Mesodermal cell (in vitro differentiated cells): ENCODE results near the gene FLNB.

ENCODE experiments used
- H3K27ac ChIP-seq: 2 replicates; pipeline ENCODE4 v1.7.0; 2013; ENCODE audit warnings: mild to moderate bottlenecking, low read depth, low read length, moderate library complexity; ENCODE audit not compliant: severe bottlenecking
- H3K36me3 ChIP-seq: 2 replicates; pipeline ENCODE4 v1.7.1; 2013; ENCODE audit warnings: mild to moderate bottlenecking, low read length, moderate library complexity; ENCODE audit not compliant: control insufficient read depth, insufficient read depth
- H3K4me1 ChIP-seq: one replicate; pipeline ENCODE4 v1.7.1; 2013; ENCODE audit warnings: mild to moderate bottlenecking, low read length; ENCODE audit not compliant: insufficient read depth, control insufficient read depth, poor library complexity, severe bottlenecking
- H3K4me3 ChIP-seq: 2 replicates; pipeline ENCODE4 v1.7.0; 2013; ENCODE audit warnings: low read length, control low read depth, mild to moderate bottlenecking; ENCODE audit not compliant: insufficient read depth, poor library complexity, severe bottlenecking; ENCODE audit errors: extremely low read depth
- H3K9me3 ChIP-seq: 2 replicates; pipeline ENCODE4 v1.7.1; 2013; ENCODE audit warnings: mild to moderate bottlenecking, low read length, moderate library complexity; ENCODE audit not compliant: control insufficient read depth
- WGBS, 2 experiments: methylation state at CpG; one replicate each; pipeline ENCODE4 v1.1.5; 2013; ENCODE audit warnings: missing lambda C conversion rate in 2 of 2; ENCODE audit not compliant: insufficient coverage in 2 of 2; 5-methylcytosine and 5-hydroxymethylcytosine counted together

The FLNB gene

GRCh38 chr3:58144478-58145325 is 136.5 kb downstream of the FLNB start:
- H3K4me1 ChIP-seq: no peaks in the 10 kb centered on the region
- H3K27ac ChIP-seq: no peak overlapping the region
- WGBS, 2 experiments: 100% methylated on average over 1 to 5 of the region's 7 CpGs
- peaks cover 96% of the 10 kb centered on the region for H3K36me3 ChIP-seq
- no peak overlapping the region for H3K4me3 ChIP-seq
- H3K9me3 ChIP-seq: no peaks in the 10 kb centered on the region

DNA sequence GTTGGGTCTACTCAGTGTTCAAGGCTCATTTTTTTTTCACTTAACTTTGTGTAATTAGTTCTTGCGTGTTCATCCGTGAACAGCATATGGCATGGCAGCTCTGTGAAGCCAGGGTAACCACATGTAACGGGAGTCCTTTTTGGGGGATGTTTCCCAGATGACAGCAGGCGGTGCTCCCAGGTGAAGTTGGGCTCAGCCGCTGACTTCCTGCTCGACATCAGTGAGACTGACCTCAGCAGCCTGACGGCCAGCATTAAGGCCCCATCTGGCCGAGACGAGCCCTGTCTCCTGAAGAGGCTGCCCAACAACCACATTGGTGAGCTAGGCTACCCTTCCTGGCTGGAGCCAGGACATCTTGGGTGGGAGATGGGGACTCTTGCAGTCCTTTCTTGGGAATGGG is 139.8 kb downstream of the FLNB start:
- WGBS, 2 experiments: 96 to 99% methylated on average over 9 of the region's 9 CpGs
- Histone ChIP-seq H3K4me1 (no peaks in the 10 kb centered on the region), H3K36me3 (peaks cover 97% of the 10 kb centered on the region), H3K27ac (no peak overlapping the region), H3K4me3 (no peak overlapping the region), H3K9me3 (no peaks in the 10 kb centered on the region)

DNA sequence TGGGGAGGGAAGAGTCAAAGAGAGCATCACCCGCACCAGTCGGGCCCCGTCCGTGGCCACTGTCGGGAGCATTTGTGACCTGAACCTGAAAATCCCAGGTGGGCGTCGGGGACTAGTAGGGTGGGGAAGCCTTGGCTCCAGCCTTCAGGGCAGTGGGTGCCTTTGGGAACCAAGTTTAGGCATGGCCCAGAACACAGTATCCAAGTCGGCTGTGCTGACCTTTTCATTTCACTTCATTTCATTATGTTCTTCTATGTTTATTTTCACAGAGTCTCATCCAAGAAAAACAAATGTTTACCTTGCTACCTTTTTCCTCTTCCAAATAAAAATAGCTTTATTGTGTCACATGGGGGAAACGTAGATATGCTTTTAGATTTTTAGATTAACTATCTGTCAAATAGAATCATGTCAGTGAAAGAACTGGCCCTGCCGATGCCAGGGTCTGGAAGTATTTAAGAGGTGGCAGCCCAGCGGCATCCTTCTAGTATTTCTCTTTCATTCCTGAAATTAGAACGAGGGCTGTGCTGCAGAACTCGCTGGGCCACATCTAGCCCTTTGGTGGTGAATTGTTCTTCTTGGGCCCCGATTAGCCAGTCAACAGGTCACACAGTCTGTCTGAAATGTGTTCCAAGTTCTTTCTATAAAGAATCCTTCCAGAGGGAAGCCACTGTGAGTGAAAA is 142.0 kb downstream of the FLNB start:
- peaks cover 98% of the 10 kb centered on the region for H3K36me3 ChIP-seq
- 94 to 96% methylated on average over 11 to 12 of the region's 14 CpGs for WGBS, 2 experiments
- H3K9me3 ChIP-seq: no peaks in the 10 kb centered on the region
- no peak overlapping the region for H3K27ac ChIP-seq
- no peak overlapping the region for H3K4me3 ChIP-seq
- no peaks in the 10 kb centered on the region for H3K4me1 ChIP-seq

DNA sequence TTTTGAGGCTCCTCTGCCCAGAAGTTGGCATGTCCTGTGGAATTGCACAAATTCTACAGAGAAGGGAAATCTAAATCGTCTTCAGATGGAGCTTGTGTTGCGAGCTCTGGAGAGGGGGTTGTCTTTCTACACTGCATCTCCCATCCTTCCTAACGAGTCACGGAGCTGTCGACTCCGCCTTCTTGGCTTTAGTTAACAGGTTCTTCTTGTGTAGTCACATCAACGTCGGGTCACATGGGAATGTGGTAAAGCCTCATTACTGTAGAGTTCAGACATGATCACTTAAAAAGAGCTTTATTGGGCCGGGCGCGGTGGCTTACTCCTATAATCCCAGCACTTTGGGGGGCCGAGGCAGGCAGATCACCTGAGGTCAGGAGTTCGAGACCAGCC is 142.6 kb downstream of the FLNB start:
- Histone ChIP-seq H3K4me1 (no peaks in the 10 kb centered on the region), H3K4me3 (no peak overlapping the region), H3K9me3 (no peaks in the 10 kb centered on the region), H3K36me3 (peaks cover 98% of the 10 kb centered on the region), H3K27ac (no peak overlapping the region)
- 91 to 98% methylated on average over 11 of the region's 13 CpGs for WGBS, 2 experiments

- H3K27ac ChIP-seq: no peak overlapping the region
- peaks cover 98% of the 10 kb centered on the region for H3K36me3 ChIP-seq
- no peak overlapping the region for H3K4me3 ChIP-seq
- H3K4me1 ChIP-seq: no peaks in the 10 kb centered on the region
- H3K9me3 ChIP-seq: no peaks in the 10 kb centered on the region
- 85 to 100% methylated on average over 2 to 3 of the region's 3 CpGs for WGBS, 2 experiments
Observed at GRCh38 chr3:58151637-58152036, 143.4 kb downstream of the FLNB start.

- no peaks in the 10 kb centered on the region for H3K9me3 ChIP-seq
- no peaks in the 10 kb centered on the region for H3K4me1 ChIP-seq
- no peak overlapping the region for H3K4me3 ChIP-seq
- peaks cover 98% of the 10 kb centered on the region for H3K36me3 ChIP-seq
- no peak overlapping the region for H3K27ac ChIP-seq
- 88 to 93% methylated on average over 14 to 15 of the region's 17 CpGs for WGBS, 2 experiments
Observed at GRCh38 chr3:58152225-58153015, 144.2 kb downstream of the FLNB start.

DNA sequence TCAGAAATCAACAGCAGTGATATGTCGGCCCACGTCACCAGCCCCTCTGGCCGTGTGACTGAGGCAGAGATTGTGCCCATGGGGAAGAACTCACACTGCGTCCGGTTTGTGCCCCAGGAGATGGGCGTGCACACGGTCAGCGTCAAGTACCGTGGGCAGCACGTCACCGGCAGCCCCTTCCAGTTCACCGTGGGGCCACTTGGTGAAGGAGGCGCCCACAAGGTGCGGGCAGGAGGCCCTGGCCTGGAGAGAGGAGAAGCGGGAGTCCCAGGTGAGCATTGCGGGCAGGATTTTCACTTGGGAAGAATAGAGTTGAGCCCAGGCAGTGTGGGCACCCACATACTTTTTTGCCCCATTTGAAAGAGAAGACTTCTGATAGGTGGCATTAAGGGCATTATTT is 145.1 kb downstream of the FLNB start:
- H3K9me3 ChIP-seq: no peaks in the 10 kb centered on the region
- no peak overlapping the region for H3K27ac ChIP-seq
- H3K36me3 ChIP-seq: peaks cover 98% of the 10 kb centered on the region
- H3K4me3 ChIP-seq: no peak overlapping the region
- WGBS, 2 experiments: 96 to 98% methylated on average over 14 to 15 of the region's 16 CpGs
- H3K4me1 ChIP-seq: no peaks in the 10 kb centered on the region

GRCh38 chr3:58154626-58155449 is 146.6 kb downstream of the FLNB start:
- no peaks in the 10 kb centered on the region for H3K4me1 ChIP-seq
- H3K27ac ChIP-seq: no peak overlapping the region
- 99% methylated on average over 9 of the region's 10 CpGs for WGBS, 2 experiments
- H3K9me3 ChIP-seq: no peaks in the 10 kb centered on the region
- H3K36me3 ChIP-seq: peaks cover 98% of the 10 kb centered on the region
- no peak overlapping the region for H3K4me3 ChIP-seq

DNA sequence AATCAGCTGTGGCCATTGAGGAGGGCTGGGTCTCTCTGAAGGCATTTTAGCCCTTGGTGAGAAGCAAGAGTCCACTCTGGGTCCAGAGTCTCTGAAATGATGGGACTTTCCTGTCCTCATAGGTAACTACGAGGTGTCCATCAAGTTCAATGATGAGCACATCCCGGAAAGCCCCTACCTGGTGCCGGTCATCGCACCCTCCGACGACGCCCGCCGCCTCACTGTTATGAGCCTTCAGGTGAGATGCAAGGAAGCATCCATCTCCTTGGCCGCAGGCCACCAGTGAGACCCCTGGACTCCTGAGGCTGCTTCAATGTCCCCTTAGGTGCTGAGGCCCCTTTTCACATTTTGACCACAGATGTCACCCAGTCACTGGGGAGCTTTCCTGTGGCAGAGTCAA is 147.6 kb downstream of the FLNB start:
- Histone ChIP-seq H3K27ac (no peak overlapping the region), H3K4me1 (no peaks in the 10 kb centered on the region), H3K36me3 (peaks cover 98% of the 10 kb centered on the region), H3K4me3 (no peak overlapping the region), H3K9me3 (no peaks in the 10 kb centered on the region)
- WGBS, 2 experiments: 84 to 96% methylated on average over 10 of the region's 10 CpGs

- Histone ChIP-seq H3K36me3 (peaks cover 98% of the 10 kb centered on the region), H3K9me3 (no peaks in the 10 kb centered on the region), H3K4me1 (peaks cover 9% of the 10 kb centered on the region), H3K4me3 (no peak overlapping the region), H3K27ac (no peak overlapping the region)
- 96% methylated on average over 7 to 11 of the region's 11 CpGs for WGBS, 2 experiments
Observed at GRCh38 chr3:58157700-58158099, 149.5 kb downstream of the FLNB start.
